ENCODE results near the gene GPSM3.

- TF ChIP-seq CTCF (IDR thresholded peaks at IDR 0.05) (no peak), TCF7L2 (IDR thresholded peaks at IDR 0.05; ENCODE audit: low read depth, low read length) (no peak), POLR2AphosphoS5 (IDR thresholded peaks at IDR 0.05; ENCODE audit: low read depth, low read length) (no peak)
These were observed 15.8 kb downstream of the GPSM3 start for GRCh38 chr6:32176476-32177182.

Measured in Panc1 (cell line).